IPS-NIHi11 (cell line): Measurements from ENCODE around the gene RWDD3.

Experiments used
- DNase-seq: peaks from one replicate; pipeline ENCODE4 v3.0.0; 2012; ENCODE audit warnings: mixed read lengths, low spot score

RWDD3 gene

GRCh38 chr1:95282518-95282895 is 48.5 kb downstream of the RWDD3 start:
- DNase-seq = no peak

- DNase-seq = no peak
Measured at GRCh38 chr1:95284420-95284819, 50.4 kb downstream of the RWDD3 start.

- no peak for DNase-seq
Measured at GRCh38 chr1:95286479-95286878, 52.5 kb downstream of the RWDD3 start.

- DNase-seq = no peak
Measured at GRCh38 chr1:95287081-95287480, 53.1 kb downstream of the RWDD3 start.

- no peak for DNase-seq
Measured at GRCh38 chr1:95287825-95288224, 53.8 kb downstream of the RWDD3 start.
